ENCODE measurements around the gene PIGU. TPM values are rescaled to one million over a fixed set of nuclear protein-coding genes. Genes with fewer than 3 reads are reported as not detected.

The PIGU gene
- total and polyA plus RNA-seq, 2 of the 13 experiments (the other 11 are each of a cell fraction or from before 2014, with no cell fraction given) = 45.5 to 231 TPM

GRCh38 chr20:34703424-34704176 is 26.7 kb upstream of the PIGU start (continued):
- TF ChIP-seq PRPF4 (IDR thresholded peaks at IDR 0.05; ENCODE audit: low read depth, low read length, poor library complexity, severe bottlenecking) = no peak
- TF ChIP-seq KAT7 (CRISPR knock-in tag; IDR thresholded peaks at IDR 0.05; ENCODE audit: borderline replicate concordance) = peak; percentile 49
- TF ChIP-seq MLLT10 (CRISPR knock-in tag; IDR thresholded peaks at IDR 0.05) = no peak
- TF ChIP-seq, protein P1, sequence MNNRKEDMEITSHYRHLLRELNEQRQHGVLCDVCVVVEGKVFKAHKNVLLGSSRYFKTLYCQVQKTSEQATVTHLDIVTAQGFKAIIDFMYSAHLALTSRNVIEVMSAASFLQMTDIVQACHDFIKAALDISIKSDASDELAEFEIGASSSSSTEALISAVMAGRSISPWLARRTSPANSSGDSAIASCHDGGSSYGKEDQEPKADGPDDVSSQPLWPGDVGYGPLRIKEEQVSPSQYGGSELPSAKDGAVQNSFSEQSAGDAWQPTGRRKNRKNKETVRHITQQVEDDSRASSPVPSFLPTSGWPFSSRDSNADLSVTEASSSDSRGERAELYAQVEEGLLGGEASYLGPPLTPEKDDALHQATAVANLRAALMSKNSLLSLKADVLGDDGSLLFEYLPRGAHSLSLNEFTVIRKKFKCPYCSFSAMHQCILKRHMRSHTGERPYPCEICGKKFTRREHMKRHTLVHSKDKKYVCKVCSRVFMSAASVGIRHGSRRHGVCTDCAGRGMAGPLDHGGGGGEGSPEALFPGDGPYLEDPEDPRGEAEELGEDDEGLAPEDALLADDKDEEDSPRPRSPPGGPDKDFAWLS (CRISPR knock-in tag; IDR thresholded peaks at IDR 0.05; ENCODE audit: borderline replicate concordance) = no peak
- TF ChIP-seq ZFP36L2 (CRISPR knock-in tag; IDR thresholded peaks at IDR 0.05) = no peak
- no peak for TF ChIP-seq PBX2 (CRISPR knock-in tag; IDR thresholded peaks at IDR 0.05)
- TF ChIP-seq, protein P2, sequence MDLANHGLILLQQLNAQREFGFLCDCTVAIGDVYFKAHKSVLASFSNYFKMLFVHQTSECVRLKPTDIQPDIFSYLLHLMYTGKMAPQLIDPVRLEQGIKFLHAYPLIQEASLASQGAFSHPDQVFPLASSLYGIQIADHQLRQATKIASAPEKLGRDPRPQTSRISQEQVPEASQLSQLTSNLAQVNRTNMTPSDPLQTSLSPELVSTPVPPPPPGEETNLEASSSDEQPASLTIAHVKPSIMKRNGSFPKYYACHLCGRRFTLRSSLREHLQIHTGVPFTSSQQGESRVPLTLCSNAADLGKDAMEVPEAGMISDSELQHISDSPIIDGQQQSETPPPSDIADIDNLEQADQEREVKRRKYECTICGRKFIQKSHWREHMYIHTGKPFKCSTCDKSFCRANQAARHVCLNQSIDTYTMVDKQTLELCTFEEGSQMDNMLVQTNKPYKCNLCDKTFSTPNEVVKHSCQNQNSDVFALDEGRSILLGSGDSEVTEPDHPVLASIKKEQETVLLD (CRISPR knock-in tag; IDR thresholded peaks at IDR 0.05; ENCODE audit: low read depth) = no peak; the same call in 1 of the 2 replicates
- TF ChIP-seq PHF8 (CRISPR knock-in tag; IDR thresholded peaks at IDR 0.05) = no peak; the same call in 1 of the 2 replicates
- TF ChIP-seq YEATS2 (CRISPR knock-in tag; IDR thresholded peaks at IDR 0.05; ENCODE audit: borderline replicate concordance) = peak; percentile 26; the same call in 1 of the 2 replicates
- peak; percentile 79; the same call in 1 of the 2 replicates for TF ChIP-seq ZNF564 (CRISPR knock-in tag; IDR thresholded peaks at IDR 0.05)
- TF ChIP-seq CENPT (CRISPR knock-in tag; IDR thresholded peaks at IDR 0.05; ENCODE audit: low read depth) = no peak
- peak; percentile 91 for TF ChIP-seq ZNF280D (CRISPR knock-in tag; IDR thresholded peaks at IDR 0.05)
- TF ChIP-seq NFKB2 (CRISPR knock-in tag; IDR thresholded peaks at IDR 0.05; ENCODE audit: borderline replicate concordance) = 0 out of 2 replicates have a peak, but pooled peaks have one; percentile 65
- TF ChIP-seq ZNF776 (CRISPR knock-in tag; IDR thresholded peaks at IDR 0.05) = peak; percentile 70; the same call in 1 of the 2 replicates
- TF ChIP-seq FOXP1 (IDR thresholded peaks at IDR 0.05) = no peak
- TF ChIP-seq FOXP1 (CRISPR knock-in tag; IDR thresholded peaks at IDR 0.05) = peak; percentile 35; the same call in 1 of the 2 replicates
- peak; percentile 73 for TF ChIP-seq FOXA1 (IDR thresholded peaks at IDR 0.05)
- TF ChIP-seq FOXA1 (CRISPR knock-in tag; IDR thresholded peaks at IDR 0.05) = peak; percentile 93
- TF ChIP-seq NR2F6 (IDR thresholded peaks at IDR 0.05) = no peak
- TF ChIP-seq NR2F6 (CRISPR knock-in tag; IDR thresholded peaks at IDR 0.05) = peak; percentile 34; the same call in 1 of the 2 replicates
- TF ChIP-seq GFI1 (CRISPR knock-in tag; IDR thresholded peaks at IDR 0.05; ENCODE audit: borderline replicate concordance) = peak; percentile 89
- TF ChIP-seq U2AF1 (optimal IDR thresholded peaks at IDR 0.05; ENCODE audit: low read depth, low read length) = peak; percentile 70
